GM12878 (cell line): ENCODE data around the gene BHLHE23. TPM values are rescaled to one million over a fixed set of nuclear protein-coding genes. Genes with fewer than 3 reads are reported as not detected.
A peak's percentile ranks its signal among the peaks of the same experiment; 100 is the strongest.

Experiments
- BMI1 ChIP-seq: fragments of 450-650 bp; IDR thresholded peaks from 2 replicates; pipeline ENCODE4 v1.6.1; 2016; ENCODE audit warnings: mild to moderate bottlenecking, moderate library complexity, borderline replicate concordance
- CBX5 ChIP-seq: sonication (generic); IDR thresholded peaks from 2 replicates; pipeline ENCODE4 v1.6.1; 2016; ENCODE audit warnings: low read depth, moderate library complexity, mild to moderate bottlenecking, inconsistent platforms
- GATAD2B ChIP-seq: fragments of 450-650 bp; conservative IDR thresholded peaks from 2 replicates; pipeline ENCODE4 v1.6.1; 2017; ENCODE audit warnings: low read depth, mild to moderate bottlenecking, moderate library complexity
- IKZF1 ChIP-seq: fragments of 450-650 bp; conservative IDR thresholded peaks from 2 replicates; pipeline ENCODE4 v1.6.1; 2017; ENCODE audit warnings: antibody characterized with exemption, mild to moderate bottlenecking
- JUNB ChIP-seq: IDR thresholded peaks from 2 replicates; pipeline ENCODE4 v1.6.1; 2016; ENCODE audit warnings: antibody characterized with exemption, mild to moderate bottlenecking
- NR2F1 ChIP-seq: fragments of 450-650 bp; conservative IDR thresholded peaks from 2 replicates; pipeline ENCODE4 v1.6.1; 2017; ENCODE audit warnings: mild to moderate bottlenecking
- PAX5 ChIP-seq: IDR thresholded peaks from 2 replicates; pipeline ENCODE4 v1.6.1; 2011; ENCODE audit warnings: low read depth, low read length, borderline replicate concordance
- SP1 ChIP-seq: IDR thresholded peaks from one replicate; pipeline ENCODE4 v1.6.1; 2011; ENCODE audit warnings: low read depth, low read length
- SPI1 ChIP-seq: IDR thresholded peaks from 2 replicates; pipeline ENCODE4 v1.6.1; 2011; ENCODE audit warnings: low read depth, mild to moderate bottlenecking, low read length, moderate library complexity, borderline replicate concordance; ENCODE audit not compliant: insufficient read depth
- SRF ChIP-seq, 2 experiments: IDR thresholded peaks; 2 replicates each; pipeline ENCODE4 v1.6.1; 2011; ENCODE audit warnings: low read depth in 2 of 2, low read length in 2 of 2, mild to moderate bottlenecking in 1 of 2, moderate library complexity in 1 of 2
- STAT3 ChIP-seq: IDR thresholded peaks from 2 replicates; pipeline ENCODE4 v1.6.1; 2011; ENCODE audit warnings: low read depth, low read length, improper control_type of control experiment
- TARDBP ChIP-seq: IDR thresholded peaks from 2 replicates; pipeline ENCODE4 v1.6.1; 2016; ENCODE audit warnings: borderline replicate concordance
- TBL1XR1 ChIP-seq: IDR thresholded peaks from 2 replicates; pipeline ENCODE4 v1.6.1; 2012; ENCODE audit warnings: low read depth, low read length, improper control_type of control experiment
- TCF3 ChIP-seq: IDR thresholded peaks from 2 replicates; pipeline ENCODE4 v1.6.1; 2012; ENCODE audit warnings: low read depth, mild to moderate bottlenecking, low read length, borderline replicate concordance; ENCODE audit not compliant: insufficient read depth
- YBX1 ChIP-seq: fragments of 450-650 bp; IDR thresholded peaks from 2 replicates; pipeline ENCODE4 v1.6.1; 2016; ENCODE audit warnings: antibody characterized with exemption
- ZNF384 ChIP-seq: IDR thresholded peaks from 2 replicates; pipeline ENCODE4 v1.6.1; 2012; ENCODE audit warnings: low read depth, mild to moderate bottlenecking, low read length, improper control_type of control experiment, borderline replicate concordance
- polyA plus RNA-seq, 11 experiments: library from polyadenylated mRNA; depleted of rRNA in 4 of 11; unstranded in 6 of 11; stranded (reverse) in 5 of 11; fragments of >200 nt; fragmentation: Nextera tagmentation in 4 of 11; fragmentation: Illumina TruSeq in 1 of 11; extraction: Ambion mirVana in 4 of 11; extraction: Trizol in 1 of 11; gene quantifications; 1 replicate in 1 of 11; 2 replicates in 10 of 11; pipeline versions ENCODE4 v1.2.1 to v1.2.3, GENCODE V29; 2011 to 2016; ENCODE audit warnings: inconsistent platforms in 2 of 11, missing spikeins in 2 of 11, low read depth in 1 of 11
- total RNA-seq, 4 experiments: library from RNA; depleted of rRNA in 3 of 4; stranded (reverse); fragments of >200 nt in 3 of 4; fragmentation: Illumina TruSeq in 1 of 4; extraction: Trizol in 1 of 4; gene quantifications; 2 replicates each; pipeline versions ENCODE4 v1.2.1 to v1.2.3, GENCODE V29; 2013 to 2021
- TF ChIP-seq, protein P1 (sequence below): fragments of 450-650 bp; IDR thresholded peaks from 2 replicates; pipeline ENCODE4 v1.6.1; 2017; ENCODE audit warnings: mild to moderate bottlenecking, moderate library complexity
- TF ChIP-seq, protein P2 (sequence below): fragments of 450-650 bp; IDR thresholded peaks from 2 replicates; pipeline ENCODE4 v1.6.1; 2017; ENCODE audit warnings: low read depth, mild to moderate bottlenecking, moderate library complexity
- TF ChIP-seq, protein P3 (sequence below): fragments of 450-650 bp; IDR thresholded peaks from 2 replicates; pipeline ENCODE4 v1.6.1; 2018; ENCODE audit warnings: borderline replicate concordance, mild to moderate bottlenecking; ENCODE audit not compliant: partially characterized antibody
- TF ChIP-seq, protein P4 (sequence below): fragments of 450-650 bp; IDR thresholded peaks from 2 replicates; pipeline ENCODE4 v1.6.1; 2016; ENCODE audit warnings: mild to moderate bottlenecking

The BHLHE23 gene
- total and polyA plus RNA-seq, 10 of the 15 experiments (the other 5 are each of a cell fraction or from before 2014, with no cell fraction given), result 0.28 to 0.33 TPM; not detected in 8

DNA sequence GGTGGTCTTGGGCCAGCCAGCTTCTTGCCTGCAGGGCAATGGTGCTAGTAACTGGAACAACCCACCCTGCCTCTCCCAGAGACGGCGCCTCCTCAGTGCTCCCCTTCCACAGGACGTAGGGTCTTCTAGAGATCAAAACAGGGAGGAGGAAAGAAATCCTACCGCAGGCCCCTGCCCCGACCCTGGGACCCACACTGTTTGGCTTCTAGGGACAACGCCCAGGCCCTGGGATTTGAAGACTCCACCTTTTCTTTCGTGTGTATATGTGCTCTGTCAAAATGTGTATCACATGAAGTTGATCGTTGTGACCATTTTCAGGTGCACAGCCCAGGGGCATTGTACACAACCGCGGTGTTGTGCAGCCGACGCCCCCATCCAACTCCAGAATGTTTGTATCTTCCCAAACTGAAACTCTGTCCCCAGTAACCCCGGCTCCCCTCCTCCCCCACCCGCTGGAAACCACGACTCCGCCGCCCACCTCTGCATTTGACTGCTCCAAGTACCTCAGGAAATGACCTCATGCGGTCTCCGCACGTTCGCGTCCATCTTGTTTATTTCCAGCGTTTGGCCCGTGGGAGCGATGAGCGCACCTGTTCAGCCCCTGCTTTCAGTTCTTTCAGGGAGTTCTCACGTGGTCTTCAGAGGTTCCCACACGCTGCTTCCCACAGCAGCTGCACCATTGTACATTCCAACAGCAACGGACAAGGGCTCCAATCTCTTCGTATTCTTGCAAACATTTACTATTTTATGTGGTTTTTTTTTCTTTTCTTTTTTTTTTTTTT is 3.4 kb upstream of the BHLHE23 start (continued):
- TF ChIP-seq, protein P1, sequence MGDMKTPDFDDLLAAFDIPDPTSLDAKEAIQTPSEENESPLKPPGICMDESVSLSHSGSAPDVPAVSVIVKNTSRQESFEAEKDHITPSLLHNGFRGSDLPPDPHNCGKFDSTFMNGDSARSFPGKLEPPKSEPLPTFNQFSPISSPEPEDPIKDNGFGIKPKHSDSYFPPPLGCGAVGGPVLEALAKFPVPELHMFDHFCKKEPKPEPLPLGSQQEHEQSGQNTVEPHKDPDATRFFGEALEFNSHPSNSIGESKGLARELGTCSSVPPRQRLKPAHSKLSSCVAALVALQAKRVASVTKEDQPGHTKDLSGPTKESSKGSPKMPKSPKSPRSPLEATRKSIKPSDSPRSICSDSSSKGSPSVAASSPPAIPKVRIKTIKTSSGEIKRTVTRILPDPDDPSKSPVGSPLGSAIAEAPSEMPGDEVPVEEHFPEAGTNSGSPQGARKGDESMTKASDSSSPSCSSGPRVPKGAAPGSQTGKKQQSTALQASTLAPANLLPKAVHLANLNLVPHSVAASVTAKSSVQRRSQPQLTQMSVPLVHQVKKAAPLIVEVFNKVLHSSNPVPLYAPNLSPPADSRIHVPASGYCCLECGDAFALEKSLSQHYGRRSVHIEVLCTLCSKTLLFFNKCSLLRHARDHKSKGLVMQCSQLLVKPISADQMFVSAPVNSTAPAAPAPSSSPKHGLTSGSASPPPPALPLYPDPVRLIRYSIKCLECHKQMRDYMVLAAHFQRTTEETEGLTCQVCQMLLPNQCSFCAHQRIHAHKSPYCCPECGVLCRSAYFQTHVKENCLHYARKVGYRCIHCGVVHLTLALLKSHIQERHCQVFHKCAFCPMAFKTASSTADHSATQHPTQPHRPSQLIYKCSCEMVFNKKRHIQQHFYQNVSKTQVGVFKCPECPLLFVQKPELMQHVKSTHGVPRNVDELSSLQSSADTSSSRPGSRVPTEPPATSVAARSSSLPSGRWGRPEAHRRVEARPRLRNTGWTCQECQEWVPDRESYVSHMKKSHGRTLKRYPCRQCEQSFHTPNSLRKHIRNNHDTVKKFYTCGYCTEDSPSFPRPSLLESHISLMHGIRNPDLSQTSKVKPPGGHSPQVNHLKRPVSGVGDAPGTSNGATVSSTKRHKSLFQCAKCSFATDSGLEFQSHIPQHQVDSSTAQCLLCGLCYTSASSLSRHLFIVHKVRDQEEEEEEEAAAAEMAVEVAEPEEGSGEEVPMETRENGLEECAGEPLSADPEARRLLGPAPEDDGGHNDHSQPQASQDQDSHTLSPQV, result peak; percentile 77
- TF ChIP-seq, protein P2, sequence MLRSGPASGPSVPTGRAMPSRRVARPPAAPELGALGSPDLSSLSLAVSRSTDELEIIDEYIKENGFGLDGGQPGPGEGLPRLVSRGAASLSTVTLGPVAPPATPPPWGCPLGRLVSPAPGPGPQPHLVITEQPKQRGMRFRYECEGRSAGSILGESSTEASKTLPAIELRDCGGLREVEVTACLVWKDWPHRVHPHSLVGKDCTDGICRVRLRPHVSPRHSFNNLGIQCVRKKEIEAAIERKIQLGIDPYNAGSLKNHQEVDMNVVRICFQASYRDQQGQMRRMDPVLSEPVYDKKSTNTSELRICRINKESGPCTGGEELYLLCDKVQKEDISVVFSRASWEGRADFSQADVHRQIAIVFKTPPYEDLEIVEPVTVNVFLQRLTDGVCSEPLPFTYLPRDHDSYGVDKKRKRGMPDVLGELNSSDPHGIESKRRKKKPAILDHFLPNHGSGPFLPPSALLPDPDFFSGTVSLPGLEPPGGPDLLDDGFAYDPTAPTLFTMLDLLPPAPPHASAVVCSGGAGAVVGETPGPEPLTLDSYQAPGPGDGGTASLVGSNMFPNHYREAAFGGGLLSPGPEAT, result peak; percentile 89
- TF ChIP-seq, protein P3, sequence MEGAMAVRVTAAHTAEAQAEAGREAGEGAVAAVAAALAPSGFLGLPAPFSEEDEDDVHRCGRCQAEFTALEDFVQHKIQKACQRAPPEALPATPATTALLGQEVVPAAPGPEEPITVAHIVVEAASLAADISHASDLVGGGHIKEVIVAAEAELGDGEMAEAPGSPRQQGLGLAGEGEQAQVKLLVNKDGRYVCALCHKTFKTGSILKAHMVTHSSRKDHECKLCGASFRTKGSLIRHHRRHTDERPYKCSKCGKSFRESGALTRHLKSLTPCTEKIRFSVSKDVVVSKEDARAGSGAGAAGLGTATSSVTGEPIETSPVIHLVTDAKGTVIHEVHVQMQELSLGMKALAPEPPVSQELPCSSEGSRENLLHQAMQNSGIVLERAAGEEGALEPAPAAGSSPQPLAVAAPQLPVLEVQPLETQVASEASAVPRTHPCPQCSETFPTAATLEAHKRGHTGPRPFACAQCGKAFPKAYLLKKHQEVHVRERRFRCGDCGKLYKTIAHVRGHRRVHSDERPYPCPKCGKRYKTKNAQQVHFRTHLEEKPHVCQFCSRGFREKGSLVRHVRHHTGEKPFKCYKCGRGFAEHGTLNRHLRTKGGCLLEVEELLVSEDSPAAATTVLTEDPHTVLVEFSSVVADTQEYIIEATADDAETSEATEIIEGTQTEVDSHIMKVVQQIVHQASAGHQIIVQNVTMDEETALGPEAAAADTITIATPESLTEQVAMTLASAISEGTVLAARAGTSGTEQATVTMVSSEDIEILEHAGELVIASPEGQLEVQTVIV, result no peak
- TF ChIP-seq ZNF384, result peak; percentile 51; the same call in 1 of the 2 replicates
- TF ChIP-seq TBL1XR1, result peak; percentile 96
- peak; percentile 67; the same call in 1 of the 2 replicates for TF ChIP-seq NR2F1
- peak; percentile 68; the same call in 1 of the 2 replicates for TF ChIP-seq BMI1
- peak; percentile 91; the same call in 1 of the 2 replicates for TF ChIP-seq TARDBP
- TF ChIP-seq JUNB, result peak; percentile 89
- TF ChIP-seq YBX1, result no peak
- TF ChIP-seq STAT3, result 0 out of 2 replicates have a peak, but pooled peaks have one; percentile 39
- TF ChIP-seq TCF3, result peak; percentile 93
- TF ChIP-seq SPI1, result 0 out of 2 replicates have a peak, but pooled peaks have one; percentile 11
- TF ChIP-seq SRF (IDR thresholded peaks at IDR 0.05; ENCODE audit: low read depth in 2 of 2, low read length in 2 of 2), result 0 out of 4 replicates have a peak, but pooled peaks of 1 of the 2 experiments have one; percentile 61
- TF ChIP-seq SP1, result peak; percentile 79
- TF ChIP-seq, protein P4, sequence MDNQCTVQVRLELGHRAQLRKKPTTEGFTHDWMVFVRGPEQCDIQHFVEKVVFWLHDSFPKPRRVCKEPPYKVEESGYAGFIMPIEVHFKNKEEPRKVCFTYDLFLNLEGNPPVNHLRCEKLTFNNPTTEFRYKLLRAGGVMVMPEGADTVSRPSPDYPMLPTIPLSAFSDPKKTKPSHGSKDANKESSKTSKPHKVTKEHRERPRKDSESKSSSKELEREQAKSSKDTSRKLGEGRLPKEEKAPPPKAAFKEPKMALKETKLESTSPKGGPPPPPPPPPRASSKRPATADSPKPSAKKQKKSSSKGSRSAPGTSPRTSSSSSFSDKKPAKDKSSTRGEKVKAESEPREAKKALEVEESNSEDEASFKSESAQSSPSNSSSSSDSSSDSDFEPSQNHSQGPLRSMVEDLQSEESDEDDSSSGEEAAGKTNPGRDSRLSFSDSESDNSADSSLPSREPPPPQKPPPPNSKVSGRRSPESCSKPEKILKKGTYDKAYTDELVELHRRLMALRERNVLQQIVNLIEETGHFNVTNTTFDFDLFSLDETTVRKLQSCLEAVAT, result 0 out of 2 replicates have a peak, but pooled peaks have one; percentile 96
- peak; percentile 96 for TF ChIP-seq IKZF1
- peak; percentile 98 for TF ChIP-seq GATAD2B
- TF ChIP-seq CBX5, result no peak; the same call in 1 of the 2 replicates
- peak; percentile 96 for TF ChIP-seq PAX5
